GM06990 (cell line): ENCODE data around the gene TICAM2.
A peak's percentile ranks its signal among the peaks of the same experiment; 100 is the strongest.

Experiments used
- DNase-seq: peaks from one replicate; pipeline ENCODE4 v3.0.0-alpha.2; 2011; ENCODE audit not compliant: insufficient read length; ENCODE audit errors: extremely low read depth
- H3K27me3 ChIP-seq: replicated peaks from 2 replicates; pipeline ENCODE4 v1.6.0; 2011; ENCODE audit warnings: low read length; ENCODE audit not compliant: control insufficient read depth, insufficient read depth
- H3K36me3 ChIP-seq: 2 replicates; pipeline ENCODE4 v1.5.1; 2011; ENCODE audit warnings: low read length; ENCODE audit not compliant: control insufficient read depth, insufficient read depth
- H3K4me3 ChIP-seq: replicated peaks from 2 replicates; pipeline ENCODE4 v1.5.1; 2011; ENCODE audit warnings: low read depth, mild to moderate bottlenecking, control low read depth, low read length
- CTCF ChIP-seq: IDR thresholded peaks from 2 replicates; pipeline ENCODE4 v1.5.1; 2011; ENCODE audit warnings: low read length, control low read depth, mild to moderate bottlenecking, inconsistent platforms; ENCODE audit not compliant: insufficient read depth, poor library complexity, severe bottlenecking

Gene TICAM2

DNA sequence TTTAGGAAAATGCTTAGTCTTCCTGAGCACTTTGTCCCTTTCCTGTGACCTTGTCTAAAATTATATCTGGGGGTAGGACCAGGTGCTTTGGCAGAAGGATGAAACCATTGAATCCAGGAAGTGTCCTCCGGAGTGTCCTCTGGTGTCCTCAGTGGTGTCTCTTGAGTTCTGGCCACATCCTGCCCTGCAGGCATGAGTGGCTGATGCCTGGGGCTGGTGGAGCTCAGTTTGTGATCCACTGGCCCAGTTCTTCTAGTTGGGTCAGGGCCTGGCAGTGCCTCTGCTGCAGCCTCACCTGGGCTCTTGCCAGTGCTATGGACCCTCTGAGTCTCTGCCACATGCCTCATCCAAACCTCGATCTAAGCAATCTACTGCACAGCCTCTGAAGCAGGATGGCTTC lies 38.0 kb upstream of the TICAM2 start:
- Histone ChIP-seq H3K4me3 (no peak overlapping the region), H3K27me3 (peaks cover 1% of the 10 kb centered on the region; the same call in 1 of the 2 replicates), H3K36me3 (no peaks in the 10 kb centered on the region)
- DNase-seq, result no peak
- no peak for TF ChIP-seq CTCF

- Histone ChIP-seq H3K36me3 (no peaks in the 10 kb centered on the region), H3K27me3 (no peaks in the 10 kb centered on the region; the same call in 1 of the 2 replicates), H3K4me3 (no peak overlapping the region)
- DNase-seq, result no peak
- no peak for TF ChIP-seq CTCF
Measured at GRCh38 chr5:115639377-115639776, 37.1 kb upstream of the TICAM2 start.

DNA sequence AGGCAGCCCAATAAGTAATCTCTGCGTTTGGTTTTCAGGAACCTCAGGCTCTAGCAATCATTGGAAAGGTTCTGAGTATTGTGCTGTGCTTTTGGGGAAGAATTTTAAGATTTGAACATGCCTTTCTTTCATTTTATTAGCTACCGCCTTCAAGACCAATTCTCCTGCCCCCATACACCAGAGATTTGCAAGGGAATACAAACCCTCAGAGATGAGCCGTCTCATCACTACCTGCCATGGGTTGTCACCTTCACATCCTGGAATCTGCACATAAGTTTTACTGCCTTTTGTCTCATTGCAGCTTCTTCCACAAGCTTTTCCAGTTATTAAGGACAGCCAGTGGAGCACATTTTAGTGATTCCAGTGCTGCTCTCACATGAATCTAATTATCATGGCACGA lies 35.2 kb upstream of the TICAM2 start:
- H3K27me3 ChIP-seq, result no peaks in the 10 kb centered on the region; the same call in none of the 2 replicates
- TF ChIP-seq CTCF, result no peak
- DNase-seq, result no peak
- no peaks in the 10 kb centered on the region for H3K36me3 ChIP-seq
- no peak overlapping the region for H3K4me3 ChIP-seq

DNA sequence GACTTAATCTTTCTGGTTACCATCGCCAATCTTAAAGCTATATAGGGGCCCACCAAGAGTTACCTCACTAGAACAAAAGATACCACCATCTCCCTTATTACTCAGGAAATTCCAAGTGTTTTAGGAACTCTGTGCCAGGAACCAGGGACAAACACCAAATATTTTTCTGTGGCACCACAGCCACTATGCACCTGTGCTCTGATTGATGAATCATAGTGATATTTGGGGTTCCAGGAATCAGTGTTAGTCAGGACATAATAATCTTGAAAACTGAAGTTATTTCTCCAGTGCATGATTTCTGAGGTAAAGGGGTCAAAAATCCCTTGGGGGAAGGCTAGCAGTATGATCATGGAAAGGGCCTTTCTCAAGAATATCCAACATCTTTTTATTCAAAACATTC lies 33.7 kb upstream of the TICAM2 start:
- TF ChIP-seq CTCF, result no peak
- H3K27me3 ChIP-seq, result no peaks in the 10 kb centered on the region; the same call in none of the 2 replicates
- no peak for DNase-seq

GRCh38 chr5:115634343-115635132 lies 32.3 kb upstream of the TICAM2 start:
- TF ChIP-seq CTCF, result peak; percentile 95
- Histone ChIP-seq H3K36me3 (no peaks in the 10 kb centered on the region), H3K27me3 (no peaks in the 10 kb centered on the region; the same call in 1 of the 2 replicates), H3K4me3 (peak overlapping the region; percentile 40)
- peak; percentile 39 for DNase-seq

More for the DNA sequence above, 33.7 kb upstream of the TICAM2 start:
- H3K36me3 ChIP-seq, result no peaks in the 10 kb centered on the region
- H3K4me3 ChIP-seq, result no peak overlapping the region
